HL-60/S4 treated with phorbol 12-myristate 13-acetate at 8.2 ng/mL for 4 days and 3 days (cell line): ENCODE data around the gene DCTN5.

Source experiments
- in situ Hi-C: fragments of 300-500 bp; cut with MboI; formaldehyde crosslinking; loops from 2 replicates; pipeline ENCODE4 v1.15.0; 2022; ENCODE audit warnings: low sequenced_read_pairs

DCTN5 gene

GRCh38 chr16:23651943-23652468, 10.7 kb downstream of the DCTN5 start:
- in situ Hi-C loops = no loop called here

- in situ Hi-C loops = no loop called here
Observed at GRCh38 chr16:23663918-23664317, 22.7 kb downstream of the DCTN5 start.

GRCh38 chr16:23666571-23667354, 25.5 kb downstream of the DCTN5 start:
- in situ Hi-C loops = no loop called here

DNA sequence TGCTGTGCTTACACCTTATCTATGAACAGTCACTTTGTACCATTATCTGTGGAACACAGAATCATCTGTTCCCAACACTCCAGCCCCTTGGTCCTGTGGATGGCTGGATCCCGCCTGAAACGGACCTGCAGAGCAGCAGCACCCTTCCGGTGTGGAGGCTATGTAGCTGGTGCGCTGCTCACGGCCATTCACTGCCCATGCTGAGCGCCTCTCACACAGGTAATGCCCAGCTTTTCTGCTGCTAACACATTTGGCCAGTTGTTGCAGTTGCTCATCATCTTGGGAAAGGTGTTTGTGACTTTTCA, 26.0 kb downstream of the DCTN5 start:
- in situ Hi-C loops = no loop called here

GRCh38 chr16:23668225-23668624, 27.0 kb downstream of the DCTN5 start:
- in situ Hi-C loops = no loop called here

GRCh38 chr16:23668873-23669272, 27.6 kb downstream of the DCTN5 start:
- in situ Hi-C loops = no loop called here

GRCh38 chr16:23670137-23670776, 29.0 kb downstream of the DCTN5 start:
- in situ Hi-C loops = no loop called here

DNA sequence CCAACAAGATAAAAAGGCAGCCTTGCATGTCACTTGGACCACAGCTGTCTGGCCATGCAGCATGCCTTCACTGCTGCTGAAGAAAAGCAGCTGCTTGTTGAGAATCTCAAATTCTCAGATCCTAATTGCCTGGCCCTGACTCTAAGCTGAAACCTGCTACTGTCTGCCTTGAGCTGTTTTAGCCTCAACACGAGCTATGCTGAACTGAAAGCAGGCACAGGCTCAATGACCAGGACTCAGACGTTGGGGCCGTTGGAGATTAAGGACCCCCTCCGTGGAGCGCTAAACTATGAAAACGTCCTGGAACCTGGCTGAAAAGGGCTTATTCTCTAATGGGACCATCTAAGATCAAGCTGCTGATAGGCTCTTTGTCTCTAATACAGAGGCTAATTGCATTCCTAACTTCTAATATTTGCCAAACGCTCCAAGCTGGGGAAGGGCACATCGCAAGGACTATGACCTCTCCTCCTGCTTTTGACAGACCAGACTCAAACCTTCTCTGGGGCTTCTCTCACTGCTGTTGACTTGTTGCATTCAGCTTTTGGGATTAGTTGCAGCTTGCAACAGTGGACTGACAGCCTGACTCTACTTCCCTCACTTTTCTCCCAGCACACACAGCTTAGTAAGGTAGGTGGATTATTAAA, 32.8 kb downstream of the DCTN5 start:
- in situ Hi-C loops = no loop called here

- in situ Hi-C loops = no loop called here
Observed at GRCh38 chr16:23676924-23677480, 35.7 kb downstream of the DCTN5 start.

DNA sequence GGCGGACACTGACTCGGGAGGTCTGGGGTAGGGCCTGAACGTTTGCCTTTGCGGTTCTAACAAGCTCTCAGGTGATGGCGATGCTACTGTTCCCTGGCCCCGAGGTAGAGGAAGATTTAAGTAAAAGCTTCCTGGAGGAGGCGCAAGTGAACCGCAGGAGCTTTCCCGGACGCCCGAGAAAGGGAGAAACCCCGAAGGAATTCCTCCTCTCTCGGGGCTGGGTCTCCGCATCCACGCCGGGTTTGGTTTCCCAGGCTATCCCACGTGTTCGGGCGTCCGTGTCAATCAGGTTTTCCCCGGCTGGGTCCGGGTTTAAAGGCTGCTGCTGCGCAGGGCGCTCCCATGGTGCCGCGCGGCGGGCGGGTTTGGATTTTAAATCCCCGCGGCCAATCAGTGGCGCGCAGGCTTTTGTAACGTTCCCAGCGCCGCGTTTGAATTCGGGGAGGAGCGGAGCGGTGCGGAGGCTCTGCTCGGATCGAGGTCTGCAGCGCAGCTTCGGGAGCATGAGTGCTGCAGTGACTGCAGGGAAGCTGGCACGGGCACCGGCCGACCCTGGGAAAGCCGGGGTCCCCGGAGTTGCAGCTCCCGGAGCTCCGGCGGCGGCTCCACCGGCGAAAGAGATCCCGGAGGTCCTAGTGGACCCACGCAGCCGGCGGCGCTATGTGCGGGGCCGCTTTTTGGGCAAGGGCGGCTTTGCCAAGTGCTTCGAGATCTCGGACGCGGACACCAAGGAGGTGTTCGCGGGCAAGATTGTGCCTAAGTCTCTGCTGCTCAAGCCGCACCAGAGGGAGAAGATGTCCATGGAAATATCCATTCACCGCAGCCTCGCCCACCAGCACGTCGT, 37.4 kb downstream of the DCTN5 start, which contains the start of gene PLK1:
Gene PLK1, plus strand, starts transcription at position 460 of the 844 bp plus-strand sequence. Its CDS starts 44 bp downstream, at position 504.
- in situ Hi-C loops = no loop called here

DNA sequence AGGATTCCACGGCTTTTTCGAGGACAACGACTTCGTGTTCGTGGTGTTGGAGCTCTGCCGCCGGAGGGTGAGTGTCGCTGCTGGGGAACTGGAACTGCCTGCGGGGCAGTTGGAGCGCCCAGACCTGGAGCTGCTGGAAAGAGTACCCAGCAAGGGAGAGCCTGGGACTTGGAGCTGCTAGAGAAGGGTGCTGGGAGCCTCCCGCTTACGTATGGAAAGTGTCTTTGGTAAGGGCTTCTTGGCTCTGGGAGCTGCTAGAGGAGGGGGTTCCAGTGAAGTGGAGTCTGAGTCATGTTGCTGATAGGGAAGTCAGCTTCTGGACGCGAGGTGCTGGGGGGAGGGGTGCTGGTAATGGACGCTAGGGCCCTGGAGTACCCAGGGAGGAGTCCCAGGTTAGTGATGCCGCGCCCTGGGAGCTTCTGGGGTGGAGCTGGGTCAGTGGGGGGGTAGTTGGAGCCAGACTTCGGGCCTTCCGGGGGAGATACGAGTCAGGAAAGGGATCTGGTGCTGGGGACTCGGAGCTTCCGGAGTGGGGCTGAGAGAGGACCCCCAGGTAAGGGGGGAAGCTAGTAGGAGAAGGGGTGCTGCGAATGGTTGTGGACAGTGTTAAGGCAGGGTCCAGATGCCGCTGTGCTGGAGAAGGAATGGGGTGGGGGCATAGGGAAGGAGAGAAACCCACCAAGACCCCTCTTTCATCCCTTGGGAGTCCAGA, 38.2 kb downstream of the DCTN5 start:
- in situ Hi-C loops = no loop called here

GRCh38 chr16:23679986-23680336, 38.7 kb downstream of the DCTN5 start:
- in situ Hi-C loops = no loop called here

DNA sequence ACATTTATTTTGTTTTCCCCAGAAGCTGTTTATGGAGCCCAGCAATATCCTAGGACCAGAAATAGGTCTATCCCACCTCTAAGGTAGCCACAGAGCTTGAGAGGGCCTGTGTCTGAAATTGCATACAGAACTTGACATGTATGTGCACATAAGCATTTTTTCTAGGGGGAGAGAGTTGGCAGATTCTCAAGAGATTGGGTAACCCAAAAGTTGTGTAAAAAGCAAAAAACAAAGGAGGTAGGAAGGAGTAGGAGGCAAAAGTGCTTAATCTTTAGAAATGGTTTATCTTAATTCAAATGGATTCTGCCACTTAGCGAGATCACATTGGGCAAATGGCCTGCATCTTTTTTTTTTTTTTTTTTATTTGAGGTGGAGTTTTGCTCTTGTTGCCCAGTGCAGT, 40.9 kb downstream of the DCTN5 start:
- in situ Hi-C loops = no loop called here

GRCh38 chr16:23683487-23683886, 42.2 kb downstream of the DCTN5 start:
- in situ Hi-C loops = no loop called here

DNA sequence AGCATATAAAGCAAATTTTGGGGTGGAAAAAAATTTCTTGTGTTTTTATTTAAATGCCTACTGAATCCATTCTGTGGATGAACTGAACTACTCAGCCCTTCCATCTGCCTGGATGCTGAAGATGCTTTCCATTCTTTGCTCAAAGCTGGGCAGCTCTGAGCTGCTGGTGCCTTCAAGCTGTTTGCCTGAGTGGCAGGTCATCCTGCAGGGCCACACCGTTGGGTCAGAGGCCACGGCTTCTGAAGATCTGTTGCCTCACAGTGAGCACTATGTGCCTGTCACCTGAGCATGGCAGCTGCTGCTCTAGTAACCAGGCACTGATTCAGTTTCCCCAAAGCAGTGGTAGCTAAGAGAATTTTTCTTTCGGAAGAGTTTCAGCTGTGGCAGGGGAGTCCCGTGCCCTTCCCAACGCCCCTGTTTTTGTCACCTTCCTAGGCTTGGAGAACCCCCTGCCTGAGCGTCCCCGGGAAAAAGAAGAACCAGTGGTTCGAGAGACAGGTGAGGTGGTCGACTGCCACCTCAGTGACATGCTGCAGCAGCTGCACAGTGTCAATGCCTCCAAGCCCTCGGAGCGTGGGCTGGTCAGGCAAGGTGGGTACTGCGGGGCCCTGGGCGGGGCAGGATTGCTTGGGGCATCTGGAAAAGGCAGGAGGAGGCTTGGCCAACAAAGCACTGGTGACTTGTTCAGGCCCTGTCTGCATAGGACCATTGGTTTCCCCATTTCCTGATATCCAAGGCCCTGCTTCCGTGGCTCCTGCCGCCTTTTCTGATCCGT, 46.0 kb downstream of the DCTN5 start:
- in situ Hi-C loops = no loop called here

GRCh38 chr16:23689442-23690187, 48.3 kb downstream of the DCTN5 start:
- in situ Hi-C loops = no loop called here

DNA sequence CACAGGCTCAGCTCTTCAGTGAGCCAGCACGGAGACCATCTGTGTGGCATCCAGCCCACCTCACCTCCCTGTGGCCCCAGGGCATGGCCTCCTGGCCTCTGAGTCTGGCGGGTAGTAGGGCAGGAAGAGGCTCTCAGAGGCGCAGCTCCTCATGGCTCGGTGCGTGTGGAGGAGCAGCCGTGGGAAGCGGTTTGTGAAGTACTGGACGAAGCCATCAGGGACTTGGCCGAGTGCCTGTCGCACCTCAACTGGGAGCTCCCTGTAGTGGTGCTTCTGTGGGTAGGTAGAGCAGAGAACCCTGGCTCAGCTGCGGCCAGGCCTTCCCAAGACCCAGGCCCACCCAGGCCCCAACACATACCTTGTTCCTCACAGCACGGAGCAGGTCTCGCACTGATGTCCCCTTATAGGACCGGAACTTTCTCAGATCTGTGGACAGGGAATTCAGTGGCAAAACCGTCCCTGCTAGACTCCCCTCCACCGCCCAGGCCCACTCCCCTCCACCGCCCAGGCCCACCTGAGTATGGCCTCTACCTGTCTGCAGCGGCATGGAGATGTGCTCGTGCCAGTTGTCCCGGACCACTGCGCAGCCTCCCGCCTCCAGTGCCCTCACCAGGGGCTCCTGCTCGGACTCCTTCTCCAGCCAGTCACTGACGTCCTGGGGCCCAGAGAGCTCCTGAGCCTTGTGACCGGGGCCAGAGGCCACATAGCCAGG, 49.7 kb downstream of the DCTN5 start:
- in situ Hi-C loops = no loop called here
